K562 (cell line): ENCODE measurements around the gene CEP19.

Experiments used
- TCFL5 ChIP-seq: fragments of 250-450 bp; sonication (Bioruptor Pico); conservative IDR thresholded peaks from 2 replicates; pipeline ENCODE4 v1.6.1; 2021; ENCODE audit warnings: mild to moderate bottlenecking, moderate library complexity, matching md5 sums
- ZNF12 ChIP-seq: sonication (generic); formaldehyde crosslinking; IDR thresholded peaks from 2 replicates; pipeline ENCODE4 v1.4.0; 2020; ENCODE audit warnings: mild to moderate bottlenecking, missing genetic modification reagents

- TF ChIP-seq ZNF12 (CRISPR knock-in tag) (no peak), TCFL5 (no peak)
Measured at GRCh38 chr3:196684548-196685407, 27.3 kb downstream of the CEP19 start.
